ENCODE data around the gene FALEC. TPM values are rescaled to one million over a fixed set of nuclear protein-coding genes. Genes with fewer than 3 reads are reported as not detected.
"Not testable (repeated sequence)": the region's sequence is repeated elsewhere in the genome, so short reads cannot be mapped to it uniquely, and the experiment has no call there.

The FALEC gene
- total RNA-seq, 1 experiment from 2014 or later, result not detected

GRCh38 chr1:150564051-150564991 lies 48.8 kb downstream of the FALEC start:
- Mint-ChIP-seq H3K4me1 (ENCODE audit: insufficient read depth, unreplicated experiment) (peaks cover 75% of the 10 kb centered on the region), H3K27ac (ENCODE audit: low read depth, unreplicated experiment) (peak overlapping the region; percentile 99), H3K4me3 (ENCODE audit: unreplicated experiment) (peak overlapping the region; percentile 74), H3K9me3 (ENCODE audit: unreplicated experiment) (no peaks in the 10 kb centered on the region), H3K36me3 (ENCODE audit: insufficient read depth, unreplicated experiment) (peaks cover 56% of the 10 kb centered on the region), H3K27me3 (ENCODE audit: insufficient read depth, unreplicated experiment) (no peaks in the 10 kb centered on the region)
- intact Hi-C loops (cut with micrococcal nuclease), result loop anchor here (5.0 kb wide), 3 partner anchors 307 to 498 kb away; partner anchors contain the start of genes CA14, MINDY1, MLLT11 and PRUNE1
- DNase-seq (ENCODE audit: unreplicated experiment), result peak; percentile 77
- BruUV-seq (replicated peaks), result no TSS peak
- ChIA-PET POLR2A (interaction anchor here (0.5 to 27.7 kb wide), 24 partner anchors 6 to 977 kb away, joined by 3 to 1801 read pairs (median 4); partner anchors contain the start of genes ADAMTSL4, APH1A, ARNT and ENSA), CTCF (interaction anchor here (0.5 to 9.8 kb wide), 14 partner anchors 11 to 416 kb away, joined by 3 to 245 read pairs (median 4); partner anchors contain the start of genes GOLPH3L and MCL1)
- TF ChIP-seq CTCF (IDR thresholded peaks at IDR 0.05; ENCODE audit: unreplicated experiment), result no peak

- peaks cover 79% of the 10 kb centered on the region for H3K4me1 Mint-ChIP-seq (ENCODE audit: insufficient read depth, unreplicated experiment)
- DNase-seq (ENCODE audit: unreplicated experiment), result peak; percentile 23
- H3K27me3 Mint-ChIP-seq (ENCODE audit: insufficient read depth, unreplicated experiment); intact Hi-C loops (cut with micrococcal nuclease); H3K9me3 Mint-ChIP-seq (ENCODE audit: unreplicated experiment); BruUV-seq (replicated peaks): not testable (repeated sequence)
- CTCF ChIA-PET, result interaction anchor here (0.5 to 9.8 kb wide), 11 partner anchors 9 to 783 kb away, joined by 3 to 245 read pairs (median 4); partner anchors contain the start of gene MCL1
- H3K36me3 Mint-ChIP-seq (ENCODE audit: insufficient read depth, unreplicated experiment), result peaks cover 56% of the 10 kb centered on the region
- peak overlapping the region; percentile 22 for H3K4me3 Mint-ChIP-seq (ENCODE audit: unreplicated experiment)
- peak overlapping the region; percentile 99 for H3K27ac Mint-ChIP-seq (ENCODE audit: low read depth, unreplicated experiment)
- POLR2A ChIA-PET, result interaction anchor here (0.6 to 27.7 kb wide), 14 partner anchors 5 to 976 kb away, joined by 3 to 1801 read pairs (median 4); partner anchors contain the start of genes ADAMTSL4, ENSA, GOLPH3L and MCL1
Observed at GRCh38 chr1:150565240-150565991, 49.9 kb downstream of the FALEC start.

GRCh38 chr1:150566589-150567340 lies 51.2 kb downstream of the FALEC start:
- peak; percentile 17 for DNase-seq (ENCODE audit: unreplicated experiment)
- Mint-ChIP-seq H3K4me3 (ENCODE audit: unreplicated experiment) (peak overlapping the region; percentile 52), H3K27me3 (ENCODE audit: insufficient read depth, unreplicated experiment) (no peaks in the 10 kb centered on the region), H3K27ac (ENCODE audit: low read depth, unreplicated experiment) (peak overlapping the region; percentile 99), H3K36me3 (ENCODE audit: insufficient read depth, unreplicated experiment) (peaks cover 56% of the 10 kb centered on the region), H3K4me1 (ENCODE audit: insufficient read depth, unreplicated experiment) (peaks cover 70% of the 10 kb centered on the region), H3K9me3 (ENCODE audit: unreplicated experiment) (no peaks in the 10 kb centered on the region)
- ChIA-PET POLR2A (interaction anchor here (0.6 to 27.7 kb wide), 19 partner anchors 4 to 805 kb away, joined by 3 to 1801 read pairs (median 5); partner anchors contain the start of genes ADAMTSL4, ENSA, GOLPH3L and MCL1), CTCF (interaction anchor here (0.6 to 9.8 kb wide), 6 partner anchors 8 to 295 kb away, joined by 3 to 203 read pairs (median 4); no protein-coding TSS in a partner anchor)
- no peak for TF ChIP-seq CTCF (IDR thresholded peaks at IDR 0.05; ENCODE audit: unreplicated experiment)
- BruUV-seq (replicated peaks), result no TSS peak
- intact Hi-C loops (cut with micrococcal nuclease), result no loop called here

GRCh38 chr1:150567341-150567716 lies 51.8 kb downstream of the FALEC start:
- no TSS peak for BruUV-seq (replicated peaks)
- TF ChIP-seq CTCF (IDR thresholded peaks at IDR 0.05; ENCODE audit: unreplicated experiment), result no peak
- Mint-ChIP-seq H3K4me1 (ENCODE audit: insufficient read depth, unreplicated experiment) (peaks cover 67% of the 10 kb centered on the region), H3K4me3 (ENCODE audit: unreplicated experiment) (peak overlapping the region; percentile 52), H3K27me3 (ENCODE audit: insufficient read depth, unreplicated experiment) (no peaks in the 10 kb centered on the region), H3K9me3 (ENCODE audit: unreplicated experiment) (no peaks in the 10 kb centered on the region), H3K36me3 (ENCODE audit: insufficient read depth, unreplicated experiment) (peaks cover 57% of the 10 kb centered on the region), H3K27ac (ENCODE audit: low read depth, unreplicated experiment) (peak overlapping the region; percentile 99)
- ChIA-PET POLR2A (interaction anchor here (0.6 to 27.7 kb wide), 29 partner anchors 4 to 892 kb away, joined by 3 to 1801 read pairs (median 5); partner anchors contain the start of genes ADAMTSL4, APH1A, ENSA and FALEC), CTCF (interaction anchor here (0.6 to 2.7 kb wide), 7 partner anchors 7 to 129 kb away, joined by 3 to 16 read pairs (median 5); partner anchors contain the start of gene MCL1)
- intact Hi-C loops (cut with micrococcal nuclease), result no loop called here
- DNase-seq (ENCODE audit: unreplicated experiment), result no peak
